Measurements from ENCODE around the gene DAGLA. TPM values are rescaled to one million over a fixed set of nuclear protein-coding genes. Genes with fewer than 3 reads are reported as not detected.

Gene DAGLA
- total RNA-seq, 2 experiments from 2014 or later = 0.05 TPM; not detected in 1

DNA sequence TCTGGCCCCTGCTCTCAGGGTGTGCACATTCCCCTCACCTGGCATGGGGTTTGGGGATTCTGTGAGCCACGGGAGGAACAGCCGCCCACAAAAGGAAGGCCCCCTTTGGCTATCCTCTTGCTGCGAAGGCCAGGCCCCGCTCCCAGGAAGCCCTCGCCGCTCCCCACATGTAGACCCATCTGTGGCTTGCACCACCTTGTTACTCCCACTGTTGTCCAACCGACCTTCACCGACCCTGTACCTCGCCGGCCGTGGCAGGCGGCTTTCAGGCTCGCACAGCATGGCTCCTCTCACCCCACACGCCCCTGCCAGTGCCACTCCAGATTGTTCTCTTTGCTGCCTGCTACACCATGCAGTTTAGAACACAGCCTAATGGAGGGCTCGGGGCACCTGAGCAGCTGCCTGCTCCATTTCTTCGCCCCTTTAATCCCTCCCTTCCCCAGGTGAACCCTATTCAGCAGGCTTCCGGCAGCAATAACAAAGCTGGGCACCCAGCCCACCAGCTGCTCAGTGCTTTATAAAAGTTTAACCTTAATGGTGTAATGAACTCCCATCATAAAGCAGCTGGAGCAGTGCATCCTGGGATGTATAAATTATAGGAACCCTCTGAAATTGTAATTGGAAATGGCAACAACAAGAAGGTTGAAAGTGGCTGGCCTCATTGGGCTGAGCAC is 10.7 kb downstream of the DAGLA start:
- no peak overlapping the region for H3K4me3 Mint-ChIP-seq
- intact Hi-C loops (cut with micrococcal nuclease) = no loop called here
- H3K9me3 Mint-ChIP-seq = no peaks in the 10 kb centered on the region
- H3K27ac Mint-ChIP-seq = no peak overlapping the region
- DNase-seq = no peak
- ATAC-seq = no peak
- no peaks in the 10 kb centered on the region for H3K36me3 Mint-ChIP-seq (ENCODE audit: low read depth)
- peaks cover 9% of the 10 kb centered on the region for H3K27me3 Mint-ChIP-seq
- H3K4me1 Mint-ChIP-seq (ENCODE audit: low read depth) = peaks cover 4% of the 10 kb centered on the region
- TF ChIP-seq, protein P1, sequence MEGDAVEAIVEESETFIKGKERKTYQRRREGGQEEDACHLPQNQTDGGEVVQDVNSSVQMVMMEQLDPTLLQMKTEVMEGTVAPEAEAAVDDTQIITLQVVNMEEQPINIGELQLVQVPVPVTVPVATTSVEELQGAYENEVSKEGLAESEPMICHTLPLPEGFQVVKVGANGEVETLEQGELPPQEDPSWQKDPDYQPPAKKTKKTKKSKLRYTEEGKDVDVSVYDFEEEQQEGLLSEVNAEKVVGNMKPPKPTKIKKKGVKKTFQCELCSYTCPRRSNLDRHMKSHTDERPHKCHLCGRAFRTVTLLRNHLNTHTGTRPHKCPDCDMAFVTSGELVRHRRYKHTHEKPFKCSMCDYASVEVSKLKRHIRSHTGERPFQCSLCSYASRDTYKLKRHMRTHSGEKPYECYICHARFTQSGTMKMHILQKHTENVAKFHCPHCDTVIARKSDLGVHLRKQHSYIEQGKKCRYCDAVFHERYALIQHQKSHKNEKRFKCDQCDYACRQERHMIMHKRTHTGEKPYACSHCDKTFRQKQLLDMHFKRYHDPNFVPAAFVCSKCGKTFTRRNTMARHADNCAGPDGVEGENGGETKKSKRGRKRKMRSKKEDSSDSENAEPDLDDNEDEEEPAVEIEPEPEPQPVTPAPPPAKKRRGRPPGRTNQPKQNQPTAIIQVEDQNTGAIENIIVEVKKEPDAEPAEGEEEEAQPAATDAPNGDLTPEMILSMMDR (IDR thresholded peaks at IDR 0.05) = no peak
- ChIA-PET CTCF (interaction anchor here (1.7 kb wide), 1 partner anchor 43 kb away, joined by 5 read pairs; no protein-coding TSS in a partner anchor), POLR2A (interaction anchor here (1.7 kb wide), 1 partner anchor 10 kb away, joined by 7 read pairs; the partner anchor contains the start of gene DAGLA)

DNA sequence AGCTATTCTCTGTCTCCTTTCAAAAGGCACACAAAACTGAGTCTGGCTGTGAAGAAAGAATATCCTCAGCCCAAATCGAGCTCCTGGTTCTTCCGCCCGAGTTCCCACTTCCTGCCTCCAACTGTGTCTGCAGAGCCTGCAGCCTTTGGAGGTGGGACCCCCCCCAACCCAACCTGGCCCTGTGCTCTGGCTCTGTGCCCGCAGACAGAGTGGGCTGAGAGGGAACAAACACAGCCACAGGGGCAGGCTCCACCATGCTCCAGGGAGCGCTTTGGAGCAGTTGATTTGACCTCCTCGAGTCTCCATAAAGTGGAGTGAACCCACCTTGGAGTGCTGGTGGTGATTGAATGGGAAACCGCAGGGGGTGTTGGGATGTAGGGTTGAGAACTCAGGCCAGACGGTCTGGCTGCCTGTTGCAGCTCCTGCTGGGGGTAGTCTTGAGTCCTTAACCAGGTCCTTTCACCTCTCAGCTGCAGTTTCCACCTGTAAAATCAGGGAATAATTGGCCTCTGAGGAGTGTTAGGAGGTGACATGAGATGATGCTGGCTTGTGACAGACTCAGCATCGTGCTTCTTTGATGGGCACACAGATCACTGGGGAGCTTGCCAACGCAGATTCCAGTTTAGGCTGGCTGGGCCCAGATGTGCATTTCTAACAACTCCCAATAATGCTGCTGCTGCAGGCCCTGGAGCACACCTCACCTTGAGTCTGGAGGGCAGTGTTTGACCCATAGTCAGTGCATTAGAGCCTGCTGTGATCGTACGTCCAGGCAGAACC is 11.4 kb downstream of the DAGLA start:
- intact Hi-C loops (cut with micrococcal nuclease) = no loop called here
- Mint-ChIP-seq H3K9me3 (no peaks in the 10 kb centered on the region), H3K4me3 (no peak overlapping the region), H3K36me3 (ENCODE audit: low read depth) (no peaks in the 10 kb centered on the region), H3K27me3 (peaks cover 8% of the 10 kb centered on the region), H3K27ac (no peak overlapping the region), H3K4me1 (ENCODE audit: low read depth) (peaks cover 10% of the 10 kb centered on the region)
- no peak for ATAC-seq
- POLR2A ChIA-PET = interaction anchor here (1.7 kb wide), 1 partner anchor 10 kb away, joined by 7 read pairs; the partner anchor contains the start of gene DAGLA
- TF ChIP-seq, protein P1 (IDR thresholded peaks at IDR 0.05) = no peak
- no peak for DNase-seq
- CTCF ChIA-PET = interaction anchor here (0.7 kb wide), 1 partner anchor 42 kb away, joined by 3 read pairs; no protein-coding TSS in a partner anchor

DNA sequence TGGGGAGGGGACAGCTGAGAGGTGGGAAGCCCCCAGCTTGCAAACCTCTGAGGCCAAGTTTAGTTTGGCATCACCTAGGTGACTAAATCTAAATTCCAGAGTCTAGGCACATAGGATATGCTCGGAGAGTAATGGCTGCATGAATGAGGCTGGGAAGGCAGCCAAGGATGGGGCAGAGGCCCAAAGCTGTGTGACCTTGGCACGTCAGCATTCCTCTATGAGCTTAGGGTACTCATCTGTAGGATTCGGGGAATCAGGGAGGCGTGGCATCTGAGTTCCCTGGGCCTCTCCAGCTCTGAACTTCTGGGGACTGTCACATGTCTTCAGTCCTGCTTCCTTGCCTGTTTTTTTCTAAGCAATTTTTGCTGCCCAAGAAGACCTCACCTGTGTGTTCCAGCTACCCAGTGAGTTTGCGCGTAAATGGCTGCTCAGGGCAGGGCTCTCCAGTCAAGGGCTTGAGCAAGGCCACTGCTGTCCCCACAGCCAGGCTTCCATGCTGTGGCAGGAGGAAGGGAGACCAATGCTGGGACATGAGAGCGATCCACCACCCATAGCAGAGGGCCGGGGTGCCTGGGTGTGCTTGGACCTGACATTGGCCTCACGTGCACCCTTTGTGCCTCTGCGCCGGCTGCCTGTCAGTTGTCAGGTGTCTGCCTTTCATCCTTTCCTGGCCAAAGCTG is 13.9 kb downstream of the DAGLA start:
- intact Hi-C loops (cut with micrococcal nuclease) = no loop called here
- POLR2A ChIA-PET = no interaction called here
- H3K4me1 Mint-ChIP-seq (ENCODE audit: low read depth) = peaks cover 25% of the 10 kb centered on the region
- H3K36me3 Mint-ChIP-seq (ENCODE audit: low read depth) = no peaks in the 10 kb centered on the region
- ATAC-seq (no peak), DNase-seq (no peak)
- CTCF ChIA-PET = interaction anchor here (0.9 to 1.6 kb wide), 2 partner anchors 13 to 39 kb away, joined by 5 to 8 read pairs; no protein-coding TSS in a partner anchor
- no peak overlapping the region for H3K27ac Mint-ChIP-seq
- H3K9me3 Mint-ChIP-seq = no peaks in the 10 kb centered on the region
- H3K27me3 Mint-ChIP-seq = peaks cover 3% of the 10 kb centered on the region
- H3K4me3 Mint-ChIP-seq = no peak overlapping the region
- TF ChIP-seq, protein P1 (IDR thresholded peaks at IDR 0.05) = no peak

DNA sequence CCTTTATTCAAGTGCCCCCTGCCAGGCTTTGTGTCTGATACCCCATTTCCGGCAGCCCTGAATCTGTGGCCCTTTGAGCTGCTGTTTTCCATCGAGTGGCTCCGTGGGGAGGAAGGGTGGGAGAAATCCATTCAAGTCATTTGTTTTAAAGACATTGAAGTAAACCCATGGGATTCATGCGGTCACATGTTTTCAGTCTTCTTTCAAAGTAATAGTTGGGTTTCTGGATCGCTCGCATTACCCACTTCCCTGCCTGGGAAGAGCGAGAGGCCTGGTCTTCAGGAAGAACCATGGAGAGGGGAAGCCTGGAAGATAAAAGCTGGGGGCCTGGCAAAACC is 14.4 kb downstream of the DAGLA start:
- intact Hi-C loops (cut with micrococcal nuclease) = no loop called here
- TF ChIP-seq, protein P1 (IDR thresholded peaks at IDR 0.05) = no peak
- POLR2A ChIA-PET = no interaction called here

More for the DNA sequence above, 14.4 kb downstream of the DAGLA start:
- Mint-ChIP-seq H3K4me3 (no peak overlapping the region), H3K27me3 (peaks cover 1% of the 10 kb centered on the region), H3K9me3 (no peaks in the 10 kb centered on the region), H3K36me3 (ENCODE audit: low read depth) (no peaks in the 10 kb centered on the region), H3K4me1 (ENCODE audit: low read depth) (peaks cover 25% of the 10 kb centered on the region), H3K27ac (no peak overlapping the region)
- DNase-seq (no peak), ATAC-seq (no peak)
- CTCF ChIA-PET = interaction anchor here (0.7 to 1.6 kb wide), 4 partner anchors 13 to 260 kb away, joined by 3 to 8 read pairs (median 4); no protein-coding TSS in a partner anchor

Measured in activated CD8-positive, alpha-beta T cell treated with anti-CD3 and anti-CD28 coated beads for 36 hours (primary cell).